ENCODE measurements around the gene LAMC3. TPM values are rescaled to one million over a fixed set of nuclear protein-coding genes. Genes with fewer than 3 reads are reported as not detected.

The LAMC3 gene
- total and polyA plus RNA-seq, 7 experiments from 2014 or later = 0.07 to 9.2 (median 3.5) TPM

- Histone ChIP-seq H3K27ac (ENCODE audit: low read depth, low read length) (no peak overlapping the region), H3K27me3 (ENCODE audit: control insufficient read depth in 2 of 2, insufficient read depth in 2 of 2, low read length in 2 of 2) (no peaks in the 10 kb centered on the region), H3K4me1 (ENCODE audit: control insufficient read depth in 2 of 2, insufficient read depth in 2 of 2, low read length in 2 of 2) (no peaks in the 10 kb centered on the region), H3K9me3 (ENCODE audit: control insufficient read depth in 2 of 3, low read length in 3 of 3) (no peaks in the 10 kb centered on the region), H3K36me3 (ENCODE audit: control insufficient read depth in 2 of 3, insufficient read depth in 3 of 3, low read length in 3 of 3) (no peaks in the 10 kb centered on the region), H3K4me3 (ENCODE audit: low read length) (no peak overlapping the region)
- H3K4me3 Mint-ChIP-seq = no peak overlapping the region
- H3K9me3 Mint-ChIP-seq = no peaks in the 10 kb centered on the region
- intact Hi-C loops (cut with micrococcal nuclease) = no loop called here
- peaks cover 0 to 15% (median 5%) of the 10 kb centered on the region in 5 donors for H3K27me3 Mint-ChIP-seq
- no peak for DNase-seq
- H3K27ac Mint-ChIP-seq = no peak overlapping the region
- ChIA-PET CTCF (no interaction called here), POLR2A (no interaction called here)
- H3K36me3 Mint-ChIP-seq = no peaks in the 10 kb centered on the region
- ATAC-seq = no peak
- no peaks in the 10 kb centered on the region for H3K4me1 Mint-ChIP-seq
These were observed 18.9 kb downstream of the LAMC3 start for GRCh38 chr9:131027872-131028179.

GRCh38 chr9:131028221-131028884 lies 19.4 kb downstream of the LAMC3 start:
- CTCF ChIA-PET = no interaction called here
- Histone ChIP-seq H3K36me3 (ENCODE audit: control insufficient read depth in 2 of 3, insufficient read depth in 3 of 3, low read length in 3 of 3) (no peaks in the 10 kb centered on the region), H3K27me3 (ENCODE audit: control insufficient read depth in 2 of 2, insufficient read depth in 2 of 2, low read length in 2 of 2) (no peaks in the 10 kb centered on the region), H3K4me1 (ENCODE audit: control insufficient read depth in 2 of 2, insufficient read depth in 2 of 2, low read length in 2 of 2) (no peaks in the 10 kb centered on the region), H3K9me3 (ENCODE audit: control insufficient read depth in 2 of 3, low read length in 3 of 3) (no peaks in the 10 kb centered on the region), H3K4me3 (ENCODE audit: low read length) (no peak overlapping the region), H3K27ac (ENCODE audit: low read depth, low read length) (no peak overlapping the region)
- H3K9me3 Mint-ChIP-seq = no peaks in the 10 kb centered on the region
- H3K4me3 Mint-ChIP-seq = no peak overlapping the region
- no peak overlapping the region for H3K27ac Mint-ChIP-seq
- H3K27me3 Mint-ChIP-seq = peaks cover 0 to 13% (median 5%) of the 10 kb centered on the region in 5 donors
- no peak for ATAC-seq
- intact Hi-C loops (cut with micrococcal nuclease) = no loop called here
- H3K36me3 Mint-ChIP-seq = no peaks in the 10 kb centered on the region
- POLR2A ChIA-PET = no interaction called here
- no peak for DNase-seq
- H3K4me1 Mint-ChIP-seq = no peaks in the 10 kb centered on the region

GRCh38 chr9:131028931-131029573 lies 20.1 kb downstream of the LAMC3 start:
- Mint-ChIP-seq H3K4me1 (no peaks in the 10 kb centered on the region), H3K27me3 (peaks cover 0 to 13% (median 5%) of the 10 kb centered on the region in 5 donors), H3K4me3 (no peak overlapping the region), H3K36me3 (no peaks in the 10 kb centered on the region), H3K9me3 (no peaks in the 10 kb centered on the region), H3K27ac (no peak overlapping the region)
- POLR2A ChIA-PET = no interaction called here
- Histone ChIP-seq H3K27ac (ENCODE audit: low read depth, low read length) (no peak overlapping the region), H3K36me3 (ENCODE audit: control insufficient read depth in 2 of 3, insufficient read depth in 3 of 3, low read length in 3 of 3) (no peaks in the 10 kb centered on the region), H3K9me3 (ENCODE audit: control insufficient read depth in 2 of 3, low read length in 3 of 3) (no peaks in the 10 kb centered on the region), H3K4me1 (ENCODE audit: control insufficient read depth in 2 of 2, insufficient read depth in 2 of 2, low read length in 2 of 2) (no peaks in the 10 kb centered on the region), H3K27me3 (ENCODE audit: control insufficient read depth in 2 of 2, insufficient read depth in 2 of 2, low read length in 2 of 2) (no peaks in the 10 kb centered on the region), H3K4me3 (ENCODE audit: low read length) (no peak overlapping the region)
- ATAC-seq = no peak
- CTCF ChIA-PET = no interaction called here
- intact Hi-C loops (cut with micrococcal nuclease) = no loop called here
- no peak for DNase-seq

GRCh38 chr9:131029574-131029952 lies 20.6 kb downstream of the LAMC3 start:
- Mint-ChIP-seq H3K27me3 (peaks cover 0 to 13% (median 5%) of the 10 kb centered on the region in 5 donors), H3K4me3 (no peak overlapping the region), H3K27ac (no peak overlapping the region), H3K4me1 (no peaks in the 10 kb centered on the region), H3K36me3 (no peaks in the 10 kb centered on the region), H3K9me3 (no peaks in the 10 kb centered on the region)
- POLR2A ChIA-PET = no interaction called here
- Histone ChIP-seq H3K36me3 (ENCODE audit: control insufficient read depth in 2 of 3, insufficient read depth in 3 of 3, low read length in 3 of 3) (no peaks in the 10 kb centered on the region), H3K4me3 (ENCODE audit: low read length) (no peak overlapping the region), H3K27ac (ENCODE audit: low read depth, low read length) (no peak overlapping the region), H3K27me3 (ENCODE audit: control insufficient read depth in 2 of 2, insufficient read depth in 2 of 2, low read length in 2 of 2) (no peaks in the 10 kb centered on the region), H3K9me3 (ENCODE audit: control insufficient read depth in 2 of 3, low read length in 3 of 3) (no peaks in the 10 kb centered on the region), H3K4me1 (ENCODE audit: control insufficient read depth in 2 of 2, insufficient read depth in 2 of 2, low read length in 2 of 2) (no peaks in the 10 kb centered on the region)
- ATAC-seq = no peak
- CTCF ChIA-PET = interaction anchor here (0.6 kb wide), 1 partner anchor 149 kb away, joined by 3 read pairs; no protein-coding TSS in a partner anchor
- no peak for DNase-seq
- intact Hi-C loops (cut with micrococcal nuclease) = no loop called here

GRCh38 chr9:131030239-131031004 lies 21.4 kb downstream of the LAMC3 start:
- ChIA-PET POLR2A (no interaction called here), CTCF (interaction anchor here (0.6 kb wide), 1 partner anchor 150 kb away, joined by 3 read pairs; no protein-coding TSS in a partner anchor)
- no peak for ATAC-seq
- peaks cover 0 to 9% (median 5%) of the 10 kb centered on the region in 5 donors for H3K27me3 Mint-ChIP-seq
- no peak overlapping the region for H3K27ac Mint-ChIP-seq
- H3K27ac ChIP-seq (ENCODE audit: low read depth, low read length) = no peak overlapping the region
- H3K9me3 ChIP-seq (ENCODE audit: control insufficient read depth in 2 of 3, low read length in 3 of 3) = no peaks in the 10 kb centered on the region
- H3K4me1 Mint-ChIP-seq = peaks cover 0 to 1% (median 0%) of the 10 kb centered on the region in 7 donors
- H3K4me1 ChIP-seq (ENCODE audit: control insufficient read depth in 2 of 2, insufficient read depth in 2 of 2, low read length in 2 of 2) = no peaks in the 10 kb centered on the region
- no peaks in the 10 kb centered on the region for H3K36me3 ChIP-seq (ENCODE audit: control insufficient read depth in 2 of 3, insufficient read depth in 3 of 3, low read length in 3 of 3)
- H3K27me3 ChIP-seq (ENCODE audit: control insufficient read depth in 2 of 2, insufficient read depth in 2 of 2, low read length in 2 of 2) = no peaks in the 10 kb centered on the region
- H3K9me3 Mint-ChIP-seq = no peaks in the 10 kb centered on the region
- H3K4me3 ChIP-seq (ENCODE audit: low read length) = no peak overlapping the region
- H3K36me3 Mint-ChIP-seq = no peaks in the 10 kb centered on the region
- no peak overlapping the region for H3K4me3 Mint-ChIP-seq
- intact Hi-C loops (cut with micrococcal nuclease) = no loop called here
- DNase-seq = no peak

GRCh38 chr9:131031005-131031641 lies 22.1 kb downstream of the LAMC3 start:
- ATAC-seq (no peak), DNase-seq (no peak)
- Mint-ChIP-seq H3K4me3 (no peak overlapping the region), H3K27me3 (peaks cover 0 to 5% (median 4%) of the 10 kb centered on the region in 5 donors), H3K9me3 (no peaks in the 10 kb centered on the region), H3K36me3 (no peaks in the 10 kb centered on the region), H3K4me1 (peaks cover 0 to 1% (median 0%) of the 10 kb centered on the region in 7 donors), H3K27ac (no peak overlapping the region)
- intact Hi-C loops (cut with micrococcal nuclease) = no loop called here
- Histone ChIP-seq H3K36me3 (ENCODE audit: control insufficient read depth in 2 of 3, insufficient read depth in 3 of 3, low read length in 3 of 3) (no peaks in the 10 kb centered on the region), H3K27me3 (ENCODE audit: control insufficient read depth in 2 of 2, insufficient read depth in 2 of 2, low read length in 2 of 2) (no peaks in the 10 kb centered on the region), H3K4me3 (ENCODE audit: low read length) (no peak overlapping the region), H3K27ac (ENCODE audit: low read depth, low read length) (no peak overlapping the region), H3K9me3 (ENCODE audit: control insufficient read depth in 2 of 3, low read length in 3 of 3) (no peaks in the 10 kb centered on the region), H3K4me1 (ENCODE audit: control insufficient read depth in 2 of 2, insufficient read depth in 2 of 2, low read length in 2 of 2) (no peaks in the 10 kb centered on the region)
- ChIA-PET CTCF (no interaction called here), POLR2A (no interaction called here)
